GM10248 (cell line): Measurements from ENCODE around the gene NELL2.

Experiments used
- CTCF ChIA-PET: fragments of 300-600 bp; sonication (Branson Sonifier 250); formaldehyde crosslinking; extraction: SDS; loops from one replicate; lab custom pipeline; 2021; ENCODE audit warnings: antibody characterized with exemption; lab: Yijun Ruan, JAX
- POLR2A ChIA-PET: fragments of 350-650 bp; sonication (Branson Sonifier 250); formaldehyde crosslinking; extraction: SDS; loops from one replicate; lab custom pipeline; 2020; ENCODE audit warnings: antibody characterized with exemption; lab: Yijun Ruan, JAX
- DNase-seq: peaks from one replicate; pipeline ENCODE4 v3.0.0; 2012; ENCODE audit errors: extremely low spot score
- TF ChIP-seq, protein P1 (sequence below): IDR thresholded peaks from 2 replicates; pipeline ENCODE4 v1.5.1; 2012; ENCODE audit warnings: mild to moderate bottlenecking, low read depth; ENCODE audit errors: extremely low read depth, missing control alignments, control extremely low read depth

NELL2 gene

DNA sequence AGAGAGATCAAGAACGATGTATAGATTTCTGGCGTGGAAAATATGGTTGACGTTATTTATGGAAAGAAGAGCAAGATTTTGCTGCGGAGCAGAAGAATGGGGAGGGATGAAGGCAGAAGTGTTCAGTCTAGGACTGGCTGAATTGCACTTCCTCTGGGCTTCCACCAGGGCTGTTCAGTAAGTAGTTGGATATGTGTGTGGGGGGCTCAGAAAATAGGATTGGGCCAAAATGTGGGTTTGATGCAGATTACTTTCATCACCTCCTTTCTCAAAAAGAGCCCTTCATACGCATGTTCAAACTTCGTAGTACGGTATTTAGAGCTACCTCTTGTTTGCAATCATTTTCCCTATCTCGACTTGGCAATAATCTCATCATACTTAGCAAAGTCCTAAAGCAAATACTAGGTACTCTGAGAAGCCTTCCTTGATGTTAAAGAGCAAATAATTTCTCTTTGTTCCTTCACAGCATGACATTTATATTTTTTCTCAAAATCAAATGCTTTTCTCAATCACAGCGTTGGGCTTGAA, 349.4 kb downstream of the NELL2 start:
- CTCF ChIA-PET = interaction anchor here (0.6 kb wide), 1 partner anchor 47 kb away, joined by 3 read pairs; no protein-coding TSS in a partner anchor

DNA sequence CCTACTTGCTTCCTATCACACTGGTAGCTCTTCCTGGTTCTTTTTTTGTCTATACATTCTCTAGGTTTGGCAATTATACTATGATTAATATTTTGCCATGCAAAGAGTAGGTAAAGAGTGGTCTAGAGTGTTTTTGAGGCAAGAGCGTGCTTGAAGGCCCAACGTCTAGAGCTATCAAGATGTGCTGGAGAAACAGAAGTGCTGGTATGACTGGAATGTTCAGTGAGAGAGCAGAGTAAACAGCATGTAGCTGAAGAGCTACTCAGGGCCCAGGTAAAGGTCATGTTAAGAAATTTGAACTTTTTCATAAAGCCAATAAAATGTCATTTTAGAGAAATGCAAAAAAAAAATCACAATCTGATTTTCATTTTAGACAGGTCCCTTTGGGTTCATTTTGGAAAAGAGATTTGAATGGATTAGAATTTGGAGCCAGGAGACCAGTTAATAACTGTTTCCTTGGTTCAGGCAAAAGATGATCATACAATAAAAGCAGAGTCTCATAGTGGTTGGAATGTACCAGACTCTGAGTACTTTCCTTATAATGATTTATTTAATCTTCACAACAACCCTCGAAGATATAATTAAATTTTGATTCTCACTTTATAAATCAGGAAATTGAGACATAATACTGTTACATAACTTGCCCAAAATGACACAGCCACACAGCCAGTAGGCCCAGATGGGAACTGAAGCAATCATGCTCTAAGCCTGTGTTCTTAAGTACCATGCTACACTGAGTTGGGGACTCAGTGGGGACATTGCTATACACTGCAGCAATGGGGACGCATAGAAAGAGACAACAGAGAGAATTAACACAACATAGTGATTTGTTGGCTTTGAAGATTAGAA, 350.1 kb downstream of the NELL2 start:
- ChIA-PET POLR2A (no interaction called here), CTCF (interaction anchor here (1.0 kb wide), 1 partner anchor 15 kb away, joined by 3 read pairs; no protein-coding TSS in a partner anchor)
- TF ChIP-seq, protein P1, sequence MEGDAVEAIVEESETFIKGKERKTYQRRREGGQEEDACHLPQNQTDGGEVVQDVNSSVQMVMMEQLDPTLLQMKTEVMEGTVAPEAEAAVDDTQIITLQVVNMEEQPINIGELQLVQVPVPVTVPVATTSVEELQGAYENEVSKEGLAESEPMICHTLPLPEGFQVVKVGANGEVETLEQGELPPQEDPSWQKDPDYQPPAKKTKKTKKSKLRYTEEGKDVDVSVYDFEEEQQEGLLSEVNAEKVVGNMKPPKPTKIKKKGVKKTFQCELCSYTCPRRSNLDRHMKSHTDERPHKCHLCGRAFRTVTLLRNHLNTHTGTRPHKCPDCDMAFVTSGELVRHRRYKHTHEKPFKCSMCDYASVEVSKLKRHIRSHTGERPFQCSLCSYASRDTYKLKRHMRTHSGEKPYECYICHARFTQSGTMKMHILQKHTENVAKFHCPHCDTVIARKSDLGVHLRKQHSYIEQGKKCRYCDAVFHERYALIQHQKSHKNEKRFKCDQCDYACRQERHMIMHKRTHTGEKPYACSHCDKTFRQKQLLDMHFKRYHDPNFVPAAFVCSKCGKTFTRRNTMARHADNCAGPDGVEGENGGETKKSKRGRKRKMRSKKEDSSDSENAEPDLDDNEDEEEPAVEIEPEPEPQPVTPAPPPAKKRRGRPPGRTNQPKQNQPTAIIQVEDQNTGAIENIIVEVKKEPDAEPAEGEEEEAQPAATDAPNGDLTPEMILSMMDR = no peak
- no peak for DNase-seq

More for the DNA sequence above, 349.4 kb downstream of the NELL2 start:
- POLR2A ChIA-PET = no interaction called here
- DNase-seq = no peak
- TF ChIP-seq, protein P1 = no peak

- no peak for DNase-seq
- TF ChIP-seq, protein P1 = no peak
- POLR2A ChIA-PET = no interaction called here
- CTCF ChIA-PET = interaction anchor here (1.6 kb wide), 1 partner anchor 17 kb away, joined by 4 read pairs; no protein-coding TSS in a partner anchor
Observed at GRCh38 chr12:44523828-44524227, 352.3 kb downstream of the NELL2 start.

DNA sequence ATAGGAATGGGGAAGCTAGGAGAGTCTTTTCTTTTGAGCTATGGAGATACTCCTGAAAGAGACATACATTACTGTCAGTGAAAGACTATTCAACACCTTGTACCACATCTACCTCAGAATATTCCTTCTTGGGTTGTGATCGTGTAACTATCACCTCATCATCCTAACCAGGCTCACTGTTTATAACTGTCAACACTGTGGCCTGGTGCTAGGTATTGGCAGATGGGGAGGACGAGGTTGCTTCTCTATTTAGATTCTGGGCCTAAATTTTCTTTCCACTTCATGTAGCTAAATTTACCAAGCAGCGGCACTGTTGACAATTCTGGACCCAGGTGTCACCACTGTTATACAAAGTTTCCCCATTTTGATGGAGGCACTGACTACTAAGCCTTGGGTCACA, 354.4 kb downstream of the NELL2 start:
- no peak for DNase-seq
- ChIA-PET CTCF (interaction anchor here (1.0 kb wide), 1 partner anchor 11 kb away, joined by 3 read pairs; no protein-coding TSS in a partner anchor), POLR2A (no interaction called here)
- TF ChIP-seq, protein P1 = no peak

GRCh38 chr12:44519931-44520330, 356.2 kb downstream of the NELL2 start:
- CTCF ChIA-PET = interaction anchor here (1.8 kb wide), 1 partner anchor 11 kb away, joined by 4 read pairs; no protein-coding TSS in a partner anchor
- TF ChIP-seq, protein P1 = no peak
- POLR2A ChIA-PET = no interaction called here
- no peak for DNase-seq

DNA sequence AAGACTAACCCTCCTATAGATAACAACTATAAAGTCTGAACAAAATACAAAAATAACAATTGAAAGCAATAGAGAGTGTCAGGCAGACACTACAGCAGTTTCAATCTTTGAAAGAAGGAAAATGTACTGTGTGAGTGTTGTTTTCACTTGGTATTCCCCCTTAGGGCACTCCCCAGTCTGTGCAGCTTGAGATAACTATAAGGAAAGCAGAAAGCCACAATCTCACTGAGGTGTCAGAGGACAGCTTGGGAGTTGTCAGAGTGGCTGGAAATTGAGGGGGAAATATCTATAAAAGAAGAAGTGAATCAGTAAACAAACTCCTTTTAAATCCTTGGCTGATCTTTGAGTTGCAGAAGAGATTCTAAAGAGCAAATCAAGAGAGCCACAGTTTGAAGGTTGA, 364.8 kb downstream of the NELL2 start:
- ChIA-PET CTCF (interaction anchor here (1.0 to 1.8 kb wide), 10 partner anchors 11 to 194 kb away, joined by 3 to 8 read pairs (median 3); no protein-coding TSS in a partner anchor), POLR2A (no interaction called here)
- no peak for DNase-seq
- TF ChIP-seq, protein P1 = no peak
